NB4 (cell line): Measurements from ENCODE around the gene HDAC11.
A peak's percentile ranks its signal among the peaks of the same experiment; 100 is the strongest.

Source experiments
- CTCF ChIP-seq: IDR thresholded peaks from one replicate; pipeline ENCODE4 v1.5.1; 2012; ENCODE audit warnings: low read depth, low read length
- MAX ChIP-seq: IDR thresholded peaks from 2 replicates; pipeline ENCODE4 v1.6.1; 2011; ENCODE audit warnings: low read depth, low read length
- MYC ChIP-seq: IDR thresholded peaks from 2 replicates; pipeline ENCODE4 v1.6.1; 2011; ENCODE audit warnings: low read depth, low read length
- POLR2A ChIP-seq: IDR thresholded peaks from 2 replicates; pipeline ENCODE4 v1.6.1; 2011; ENCODE audit warnings: mild to moderate bottlenecking; ENCODE audit not compliant: insufficient read length; ENCODE audit errors: extremely low read depth

GRCh38 chr3:13494463-13495350, 14.6 kb downstream of the HDAC11 start:
- TF ChIP-seq CTCF = peak; percentile 84
- TF ChIP-seq MAX = no peak
- TF ChIP-seq POLR2A = no peak
- TF ChIP-seq MYC = no peak
